Measurements from ENCODE around the gene TLK1.
"Not testable (repeated sequence)": the region's sequence is repeated elsewhere in the genome, so short reads cannot be mapped to it uniquely, and the experiment has no call there.

The TLK1 gene

GRCh38 chr2:171169839-171170238, 9.1 kb upstream of the TLK1 start:
- DNase-seq (ENCODE audit: low read depth in 2 of 2) = no peak

GRCh38 chr2:171169333-171169732, 8.6 kb upstream of the TLK1 start:
- no peak for DNase-seq (ENCODE audit: low read depth in 2 of 2)

- no peak for DNase-seq (ENCODE audit: low read depth in 2 of 2)
Measured at GRCh38 chr2:171167352-171167997, 6.8 kb upstream of the TLK1 start.

GRCh38 chr2:171166328-171166983, 5.8 kb upstream of the TLK1 start:
- DNase-seq (ENCODE audit: low read depth in 2 of 2) = no peak

GRCh38 chr2:171165967-171166327, 5.3 kb upstream of the TLK1 start:
- DNase-seq (ENCODE audit: low read depth in 2 of 2) = no peak

- DNase-seq (ENCODE audit: low read depth in 2 of 2) = no peak
Measured at GRCh38 chr2:171163261-171163660, 2.6 kb upstream of the TLK1 start.

GRCh38 chr2:171162522-171163197, 2.0 kb upstream of the TLK1 start:
- not testable (repeated sequence) for DNase-seq (ENCODE audit: low read depth in 2 of 2)

GRCh38 chr2:171160956-171161740, 455 bp upstream of the TLK1 start:
- DNase-seq (ENCODE audit: low read depth in 2 of 2) = peak; percentile 19 to 31

- DNase-seq (ENCODE audit: low read depth in 2 of 2) = peak; percentile 6 to 26
Measured at GRCh38 chr2:171159372-171160118, 1.1 kb downstream of the TLK1 start.

- DNase-seq (ENCODE audit: low read depth in 2 of 2) = no peak
Measured at GRCh38 chr2:171158790-171159371, 1.8 kb downstream of the TLK1 start.

- no peak for DNase-seq (ENCODE audit: low read depth in 2 of 2)
Measured at GRCh38 chr2:171158036-171158789, 2.5 kb downstream of the TLK1 start.

- DNase-seq (ENCODE audit: low read depth in 2 of 2) = no peak
Measured at GRCh38 chr2:171157109-171157500, 3.6 kb downstream of the TLK1 start.

GRCh38 chr2:171154348-171154747, 6.3 kb downstream of the TLK1 start:
- DNase-seq (ENCODE audit: low read depth in 2 of 2) = no peak

GRCh38 chr2:171150694-171151285, 9.9 kb downstream of the TLK1 start:
- DNase-seq (ENCODE audit: low read depth in 2 of 2) = no peak

GRCh38 chr2:171149986-171150693, 10.6 kb downstream of the TLK1 start:
- no peak for DNase-seq (ENCODE audit: low read depth in 2 of 2)

GRCh38 chr2:171149171-171149938, 11.3 kb downstream of the TLK1 start:
- no peak for DNase-seq (ENCODE audit: low read depth in 2 of 2)

- no peak for DNase-seq (ENCODE audit: low read depth in 2 of 2)
Measured at GRCh38 chr2:171147081-171147480, 13.6 kb downstream of the TLK1 start.

- DNase-seq (ENCODE audit: low read depth in 2 of 2) = no peak
Measured at GRCh38 chr2:171146633-171147032, 14.1 kb downstream of the TLK1 start.

- DNase-seq (ENCODE audit: low read depth in 2 of 2) = no peak
Measured at GRCh38 chr2:171146071-171146470, 14.6 kb downstream of the TLK1 start.
